Midbrain (tissue), 1 donor: ENCODE data around the gene RNF123.

Experiments
- DNase-seq: peaks from one replicate; lab custom pipeline; 2025; lab: John Stamatoyannopoulos, UW

RNF123 gene

GRCh38 chr3:49689046-49689907 lies at the start of gene RNF123, which contains the start of gene MST1:
Gene RNF123 (plus strand): TSS chr3:49689557. CDS start chr3:49691166, 1,609 bp downstream.
Gene MST1 (minus strand): TSS chr3:49689474. CDS start chr3:49688691, 783 bp downstream.
- DNase-seq, result no peak

GRCh38 chr3:49641292-49641691 lies 48.1 kb upstream of the RNF123 start:
- no peak for DNase-seq

- no peak for DNase-seq
These were observed 47.2 kb upstream of the RNF123 start for GRCh38 chr3:49641921-49642707.

- DNase-seq, result no peak
These were observed 46.6 kb upstream of the RNF123 start for GRCh38 chr3:49642708-49643145.

- DNase-seq, result no peak
These were observed 44.7 kb upstream of the RNF123 start for GRCh38 chr3:49644684-49645083.

GRCh38 chr3:49646236-49646635 lies 43.1 kb upstream of the RNF123 start:
- no peak for DNase-seq

- DNase-seq, result no peak
These were observed 41.6 kb upstream of the RNF123 start for GRCh38 chr3:49647741-49648140.

GRCh38 chr3:49648354-49649019 lies 40.9 kb upstream of the RNF123 start:
- no peak for DNase-seq

- no peak for DNase-seq
These were observed 39.8 kb upstream of the RNF123 start for GRCh38 chr3:49649576-49649975.

GRCh38 chr3:49650177-49650576 lies 39.2 kb upstream of the RNF123 start:
- DNase-seq, result no peak

- DNase-seq, result no peak
These were observed 38.7 kb upstream of the RNF123 start for GRCh38 chr3:49650637-49651036.

GRCh38 chr3:49652218-49652902 lies 37.0 kb upstream of the RNF123 start:
- DNase-seq, result no peak

GRCh38 chr3:49652903-49653415 lies 36.4 kb upstream of the RNF123 start:
- no peak for DNase-seq

GRCh38 chr3:49653621-49654020 lies 35.7 kb upstream of the RNF123 start:
- no peak for DNase-seq

- no peak for DNase-seq
These were observed 35.1 kb upstream of the RNF123 start for GRCh38 chr3:49654176-49654825.

GRCh38 chr3:49654955-49655556 lies 34.3 kb upstream of the RNF123 start:
- DNase-seq, result no peak

- no peak for DNase-seq
These were observed 33.5 kb upstream of the RNF123 start for GRCh38 chr3:49655731-49656285.

GRCh38 chr3:49656541-49657112 lies 32.7 kb upstream of the RNF123 start:
- DNase-seq, result no peak

- no peak for DNase-seq
These were observed 32.0 kb upstream of the RNF123 start for GRCh38 chr3:49657208-49657915.
